Articular chondrocyte of knee joint (primary cell): ENCODE measurements around the gene SKI. TPM values are rescaled to one million over a fixed set of nuclear protein-coding genes. Genes with fewer than 3 reads are reported as not detected.

ENCODE experiments used
- total RNA-seq: library from RNA; depleted of rRNA; stranded (reverse); fragments of >200 nt; gene quantifications from 2 replicates; pipeline ENCODE4 v1.2.3, GENCODE V29; 2012

The SKI gene
- total RNA-seq, result 34.9 and 40.9 TPM in 2 replicates

GRCh38 chr1:2228157-2228594, at the start of gene SKI:
TSS of gene SKI (plus strand) at chr1:2228319. CDS start at chr1:2228767, 448 bp downstream.

GRCh38 chr1:2194319-2194897, 33.7 kb upstream of the SKI start, which contains the start of gene FAAP20:
TSS of gene FAAP20 (minus strand) at chr1:2194772. CDS start at chr1:2194749, 23 bp downstream.

Other genes with a start within 250 kb of the SKI start
- not detected in 2 replicates for gene CFAP74, start 224.5 kb upstream of the SKI start, total RNA-seq
- gene GABRD, start 209.0 kb upstream of the SKI start, total RNA-seq, result not detected in 2 replicates
- 5.8 and 6.1 TPM in 2 replicates for gene PRKCZ, start 177.9 kb upstream of the SKI start, total RNA-seq
- 16.6 and 17.9 TPM in 2 replicates for gene FAAP20, start 33.5 kb upstream of the SKI start, total RNA-seq
- 9.0 and 10.4 TPM in 2 replicates for gene MORN1, start 163.2 kb downstream of the SKI start, total RNA-seq
- 112 and 119 TPM in 2 replicates for gene RER1, start 163.5 kb downstream of the SKI start, total RNA-seq
- gene PEX10, start 184.2 kb downstream of the SKI start, total RNA-seq, result 27.7 and 30.1 TPM in 2 replicates
- gene PLCH2, start 248.0 kb downstream of the SKI start, total RNA-seq, result 0.26 and 0.76 TPM in 2 replicates